HUES6 (cell line): ENCODE measurements around the gene MTA1.

ENCODE experiments used
- H3K27ac ChIP-seq: 2 replicates; pipeline ENCODE4 v1.7.0; 2013; ENCODE audit warnings: low read depth, mild to moderate bottlenecking, low read length, inconsistent platforms
- H3K27me3 ChIP-seq: 2 replicates; pipeline ENCODE4 v1.6.1; 2013; ENCODE audit warnings: low read length; ENCODE audit not compliant: control insufficient read depth, insufficient read depth
- H3K36me3 ChIP-seq: 2 replicates; pipeline ENCODE4 v1.6.1; 2013; ENCODE audit warnings: low read length; ENCODE audit not compliant: control insufficient read depth, insufficient read depth
- H3K4me1 ChIP-seq: 2 replicates; pipeline ENCODE4 v1.6.1; 2013; ENCODE audit warnings: low read length; ENCODE audit not compliant: control insufficient read depth, insufficient read depth
- H3K4me3 ChIP-seq: 2 replicates; pipeline ENCODE4 v1.5.1; 2013; ENCODE audit warnings: low read depth, low read length
- H3K9ac ChIP-seq: one replicate; pipeline ENCODE4 v1.6.1; 2013; ENCODE audit warnings: mild to moderate bottlenecking, low read length
- H3K9me3 ChIP-seq: 2 replicates; pipeline ENCODE4 v1.6.1; 2013; ENCODE audit warnings: low read depth, low read length; ENCODE audit not compliant: control insufficient read depth, insufficient read depth

Gene MTA1

DNA sequence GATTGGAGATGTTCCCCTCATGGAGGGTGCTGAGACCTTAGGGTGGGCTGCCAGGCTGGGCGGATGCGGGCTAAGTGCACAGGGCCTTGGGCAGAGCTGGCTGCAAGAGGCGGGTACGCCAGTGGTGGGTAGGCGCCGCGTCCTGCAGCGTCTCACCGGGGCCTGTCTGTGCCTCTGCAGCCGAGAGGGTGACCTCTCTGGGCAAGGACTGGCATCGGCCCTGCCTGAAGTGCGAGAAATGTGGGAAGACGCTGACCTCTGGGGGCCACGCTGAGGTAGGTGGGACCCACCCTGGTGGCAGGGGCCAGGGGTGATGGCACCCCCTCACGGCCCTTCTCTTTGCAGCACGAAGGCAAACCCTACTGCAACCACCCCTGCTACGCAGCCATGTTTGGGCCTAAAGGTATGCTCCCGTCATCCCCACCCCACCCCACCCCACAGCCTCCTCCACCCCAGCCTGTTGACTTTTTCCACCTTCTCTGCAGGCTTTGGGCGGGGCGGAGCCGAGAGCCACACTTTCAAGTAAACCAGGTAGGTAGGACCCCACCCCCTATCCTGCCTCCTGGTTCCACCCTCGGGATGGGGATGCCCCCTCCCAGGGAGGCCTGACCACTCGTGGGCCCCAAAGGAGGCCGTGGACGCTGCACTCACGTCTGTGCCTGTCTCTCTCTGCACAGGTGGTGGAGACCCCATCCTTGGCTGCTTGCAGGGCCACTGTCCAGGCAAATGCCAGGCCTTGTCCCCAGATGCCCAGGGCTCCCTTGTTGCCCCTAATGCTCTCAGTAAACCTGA is 68.6 kb downstream of the MTA1 start:
- peaks cover under 1% of the 10 kb centered on the region; the same call in 1 of the 2 replicates for H3K36me3 ChIP-seq
- H3K9me3 ChIP-seq = no peaks in the 10 kb centered on the region
- H3K27me3 ChIP-seq = peaks cover 62% of the 10 kb centered on the region
- H3K9ac ChIP-seq = peak overlapping the region; percentile 4
- peak overlapping the region; percentile 54 for H3K4me3 ChIP-seq
- no peak overlapping the region for H3K27ac ChIP-seq
- peaks cover 16% of the 10 kb centered on the region for H3K4me1 ChIP-seq

DNA sequence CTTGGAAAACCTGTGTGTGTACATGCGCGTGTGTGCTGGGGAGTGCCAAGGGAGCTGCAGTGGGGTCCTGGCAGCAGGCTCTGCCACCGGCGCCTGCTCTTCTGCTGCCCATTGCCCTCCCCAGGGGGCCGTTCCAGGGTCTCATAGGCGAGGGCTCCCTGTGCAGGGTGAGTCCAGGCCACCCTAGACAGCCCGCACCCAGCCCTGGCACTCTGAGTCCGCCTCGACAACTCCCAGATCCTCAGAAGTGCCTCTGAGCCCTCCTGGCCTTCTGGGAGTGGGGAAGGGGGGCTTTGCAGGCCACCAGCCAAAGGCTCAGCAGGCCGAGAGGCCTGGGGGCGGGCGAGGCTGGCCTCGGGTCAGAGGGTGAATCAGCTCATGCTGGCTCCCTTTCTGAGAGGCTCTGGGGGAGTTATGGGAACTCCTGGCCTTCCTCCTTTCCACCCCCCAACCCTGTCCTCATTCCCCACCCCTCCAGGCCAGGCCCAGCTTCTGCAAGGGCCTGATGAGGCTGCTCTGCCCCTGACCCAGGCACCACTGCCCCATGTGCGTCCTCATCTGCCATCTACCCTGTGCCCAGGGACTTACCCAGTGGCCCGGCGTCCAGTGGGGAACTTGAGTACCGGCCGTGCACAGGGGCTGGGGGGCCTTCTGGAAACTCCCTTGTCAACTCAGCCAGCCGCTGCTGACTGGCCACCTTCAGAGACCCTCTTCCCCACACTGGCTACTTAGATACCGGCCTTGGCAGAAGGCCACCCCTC is 69.3 kb downstream of the MTA1 start:
- H3K27ac ChIP-seq = no peak overlapping the region
- H3K9me3 ChIP-seq = no peaks in the 10 kb centered on the region
- peaks cover 16% of the 10 kb centered on the region for H3K4me1 ChIP-seq
- H3K4me3 ChIP-seq = no peak overlapping the region
- H3K9ac ChIP-seq = no peak overlapping the region
- peaks cover 3% of the 10 kb centered on the region; the same call in 1 of the 2 replicates for H3K36me3 ChIP-seq
- H3K27me3 ChIP-seq = peaks cover 54% of the 10 kb centered on the region

- H3K27ac ChIP-seq = no peak overlapping the region
- H3K36me3 ChIP-seq = peaks cover 3% of the 10 kb centered on the region; the same call in 1 of the 2 replicates
- H3K9ac ChIP-seq = peak overlapping the region; percentile 62
- peaks cover 47% of the 10 kb centered on the region for H3K27me3 ChIP-seq
- peaks cover 16% of the 10 kb centered on the region for H3K4me1 ChIP-seq
- no peaks in the 10 kb centered on the region for H3K9me3 ChIP-seq
- H3K4me3 ChIP-seq = peak overlapping the region; percentile 83
These were observed 70.1 kb downstream of the MTA1 start for GRCh38 chr14:105489542-105490266.

DNA sequence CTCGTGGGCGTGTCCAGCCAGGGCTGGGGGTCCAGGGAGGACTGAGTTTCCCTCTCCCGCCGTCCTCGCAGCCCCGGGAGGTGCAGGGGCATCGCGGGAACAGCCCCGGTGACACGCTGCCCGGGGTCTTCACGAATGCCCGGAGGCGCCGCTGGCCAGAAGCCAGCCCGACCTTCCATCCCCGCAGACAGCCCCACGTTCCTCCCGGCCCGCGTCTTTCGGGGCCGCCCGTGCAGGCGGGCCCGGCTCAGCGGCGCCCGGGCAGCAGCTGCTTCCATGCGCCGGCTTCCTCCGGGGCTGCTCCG is 70.6 kb downstream of the MTA1 start:
- Histone ChIP-seq H3K9me3 (no peaks in the 10 kb centered on the region), H3K27ac (no peak overlapping the region), H3K4me3 (peak overlapping the region; percentile 83), H3K36me3 (peaks cover 3% of the 10 kb centered on the region; the same call in 1 of the 2 replicates), H3K27me3 (peaks cover 42% of the 10 kb centered on the region), H3K9ac (peak overlapping the region; percentile 56), H3K4me1 (peaks cover 16% of the 10 kb centered on the region)

- Histone ChIP-seq H3K36me3 (peaks cover 3% of the 10 kb centered on the region; the same call in 1 of the 2 replicates), H3K9ac (peak within 1 kb of the TSS; percentile 75), H3K27ac (peak within 1 kb of the TSS; percentile 49; the same call in 1 of the 2 replicates), H3K9me3 (no peaks in the 10 kb centered on the region), H3K4me1 (peaks cover 13% of the 10 kb centered on the region; the same call in 1 of the 2 replicates), H3K4me3 (peak within 1 kb of the TSS; percentile 83), H3K27me3 (peaks cover 36% of the 10 kb centered on the region)
These were observed 71.1 kb downstream of the MTA1 start, which contains the start of gene TEDC1 for GRCh38 chr14:105490572-105491365. Gene TEDC1 (plus strand): TSS chr14:105491246. CDS start chr14:105491376, 130 bp downstream.

GRCh38 chr14:105491366-105491973 is 71.8 kb downstream of the MTA1 start:
- Histone ChIP-seq H3K27me3 (peaks cover 29% of the 10 kb centered on the region), H3K9me3 (no peaks in the 10 kb centered on the region), H3K27ac (peak overlapping the region; percentile 49; the same call in 1 of the 2 replicates), H3K9ac (peak overlapping the region; percentile 75), H3K4me1 (peaks cover 9% of the 10 kb centered on the region; the same call in 1 of the 2 replicates), H3K36me3 (peaks cover 3% of the 10 kb centered on the region; the same call in 1 of the 2 replicates), H3K4me3 (peak overlapping the region; percentile 83)

- peaks cover 3% of the 10 kb centered on the region; the same call in 1 of the 2 replicates for H3K36me3 ChIP-seq
- peak overlapping the region; percentile 31; the same call in 1 of the 2 replicates for H3K4me3 ChIP-seq
- no peak overlapping the region for H3K9ac ChIP-seq
- no peak overlapping the region for H3K27ac ChIP-seq
- H3K4me1 ChIP-seq = peaks cover 9% of the 10 kb centered on the region; the same call in 1 of the 2 replicates
- peaks cover 21% of the 10 kb centered on the region for H3K27me3 ChIP-seq
- H3K9me3 ChIP-seq = no peaks in the 10 kb centered on the region
These were observed 72.7 kb downstream of the MTA1 start for GRCh38 chr14:105492031-105492970.

DNA sequence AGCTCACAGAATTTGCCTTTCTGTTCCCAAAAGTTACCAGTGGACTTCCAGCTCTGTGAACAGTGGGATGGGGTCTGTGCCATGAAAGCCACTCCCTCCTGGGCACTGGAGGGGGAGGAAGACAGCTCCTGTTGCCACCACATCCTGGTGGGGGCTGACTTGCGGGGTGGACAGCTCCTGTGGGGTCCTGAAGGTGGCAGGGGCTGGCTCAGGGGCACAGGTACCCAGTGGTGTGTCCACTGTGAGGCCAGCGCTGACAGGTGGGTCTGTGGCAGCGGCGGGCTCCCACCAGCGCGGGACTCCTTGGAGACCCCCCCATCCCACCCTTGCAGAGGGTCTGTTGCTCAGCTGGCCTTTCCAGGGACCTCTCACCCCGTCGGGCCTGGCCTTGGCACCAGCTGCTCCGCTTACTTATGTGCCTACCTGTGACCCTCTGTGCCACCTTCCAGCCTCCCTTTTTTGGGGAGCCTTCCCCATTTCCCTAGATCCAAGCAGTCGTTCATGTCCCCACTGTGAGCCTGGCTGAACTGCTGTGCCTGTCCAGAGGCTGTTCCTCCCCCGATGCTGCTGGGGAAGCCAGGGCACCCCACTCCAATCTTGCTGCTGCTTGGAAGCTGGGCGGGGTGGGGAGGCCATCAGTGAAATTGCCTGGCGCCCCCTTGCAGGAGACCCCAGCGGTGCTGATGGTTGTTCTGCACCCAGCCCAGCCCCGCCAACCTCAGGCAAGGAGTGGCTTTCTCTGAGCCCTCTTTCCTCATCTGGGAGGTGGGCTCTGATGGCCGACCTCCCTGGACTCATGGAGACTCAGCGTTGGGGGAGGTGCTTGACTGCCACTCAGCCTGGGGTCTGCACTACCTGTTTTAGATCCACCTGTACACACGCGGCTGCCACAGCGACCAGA is 73.6 kb downstream of the MTA1 start:
- Histone ChIP-seq H3K4me3 (no peak overlapping the region), H3K4me1 (peaks cover 9% of the 10 kb centered on the region; the same call in 1 of the 2 replicates), H3K27me3 (peaks cover 12% of the 10 kb centered on the region), H3K9me3 (no peaks in the 10 kb centered on the region), H3K9ac (no peak overlapping the region), H3K27ac (no peak overlapping the region), H3K36me3 (peaks cover 6% of the 10 kb centered on the region; the same call in 1 of the 2 replicates)
